Thoracic aorta (tissue), 2 donors: ENCODE results near the gene RNF181. TPM values are rescaled to one million over a fixed set of nuclear protein-coding genes. Genes with fewer than 3 reads are reported as not detected.

Source experiments
- ATAC-seq: fragments of 150-250 bp; one replicate; pipeline ENCODE4 v1.8.0; 2017; ENCODE audit warnings: low read depth; ENCODE audit not compliant: insufficient number of reproducible peaks, low FRiP score
- DNase-seq: peaks from one replicate; pipeline ENCODE4 v3.0.0-alpha.2; 2020; ENCODE audit warnings: low spot score
- H3K27ac ChIP-seq, 2 donors: fragments of 200-600 bp; sonication (generic); 1 replicate in 1 of 2; 2 replicates in 1 of 2; pipeline ENCODE4 v1.5.1; 2016; ENCODE audit warnings: mild to moderate bottlenecking in 2 of 2, moderate library complexity in 2 of 2
- H3K27me3 ChIP-seq: fragments of 200-600 bp; sonication (generic); replicated peaks from 2 replicates; pipeline ENCODE4 v1.6.0; 2016; ENCODE audit warnings: mild to moderate bottlenecking; ENCODE audit not compliant: insufficient read depth
- H3K36me3 ChIP-seq: fragments of 200-600 bp; sonication (generic); one replicate; pipeline ENCODE4 v1.5.1; 2016
- H3K4me1 ChIP-seq, 2 donors: fragments of 200-600 bp; sonication (generic); 1 replicate in 1 of 2; 2 replicates in 1 of 2; pipeline versions ENCODE4 v1.5.1 to v1.6.0; 2016; ENCODE audit warnings: low read depth in 2 of 2, mild to moderate bottlenecking in 1 of 2; ENCODE audit not compliant: control insufficient read depth in 1 of 2
- H3K4me3 ChIP-seq: fragments of 200-600 bp; sonication (generic); 2 replicates; pipeline ENCODE4 v1.5.1; 2016; ENCODE audit warnings: mild to moderate bottlenecking
- H3K9me3 ChIP-seq: fragments of 200-600 bp; sonication (generic); 2 replicates; pipeline ENCODE4 v1.5.1; 2016
- CTCF ChIP-seq: fragments of 200-600 bp; sonication (generic); IDR thresholded peaks from one replicate; pipeline ENCODE4 v1.5.1; 2019; ENCODE audit warnings: antibody characterized with exemption
- total RNA-seq, 2 donors: library from RNA; depleted of rRNA; stranded (reverse); fragments of >200 nt; gene quantifications; one replicate each; pipeline versions ENCODE4 v1.1.0 to v1.2.3, GENCODE V29; 2016

RNF181 gene
- total RNA-seq, 2 donors from 2014 or later: 107 to 124 TPM

- ATAC-seq: no peak
- TF ChIP-seq CTCF: no peak
Observed at GRCh38 chr2:85635636-85636035, 40.1 kb downstream of the RNF181 start.

GRCh38 chr2:85642725-85643124 is 47.2 kb downstream of the RNF181 start:
- ATAC-seq: no peak
- Histone ChIP-seq H3K4me3 (no peak overlapping the region), H3K9me3 (no peaks in the 10 kb centered on the region), H3K27me3 (no peaks in the 10 kb centered on the region), H3K27ac (no peak overlapping the region), H3K36me3 (peaks cover 79% of the 10 kb centered on the region), H3K4me1 (no peaks in the 10 kb centered on the region)
- no peak for TF ChIP-seq CTCF
- DNase-seq: no peak

More at GRCh38 chr2:85635636-85636035, 40.1 kb downstream of the RNF181 start:
- Histone ChIP-seq H3K9me3 (no peaks in the 10 kb centered on the region), H3K27ac (no peak overlapping the region), H3K36me3 (peaks cover 41% of the 10 kb centered on the region), H3K4me1 (no peaks in the 10 kb centered on the region), H3K4me3 (no peak overlapping the region), H3K27me3 (no peaks in the 10 kb centered on the region)
- DNase-seq: no peak

- Histone ChIP-seq H3K4me1 (peaks cover 0 to 5% of the 10 kb centered on the region in 2 donors), H3K9me3 (no peaks in the 10 kb centered on the region), H3K27ac (no peak overlapping the region), H3K36me3 (peaks cover 80% of the 10 kb centered on the region), H3K27me3 (no peaks in the 10 kb centered on the region), H3K4me3 (no peak overlapping the region)
- ATAC-seq: no peak
- no peak for TF ChIP-seq CTCF
- DNase-seq: no peak
Observed at GRCh38 chr2:85644909-85645308, 49.4 kb downstream of the RNF181 start.

GRCh38 chr2:85646166-85646565 is 50.6 kb downstream of the RNF181 start:
- ATAC-seq: no peak
- DNase-seq: no peak
- Histone ChIP-seq H3K36me3 (peaks cover 81% of the 10 kb centered on the region), H3K27me3 (no peaks in the 10 kb centered on the region), H3K4me1 (peaks cover 0 to 5% of the 10 kb centered on the region in 2 donors), H3K9me3 (no peaks in the 10 kb centered on the region), H3K27ac (no peak overlapping the region), H3K4me3 (no peak overlapping the region)
- no peak for TF ChIP-seq CTCF

Other genes with a start within 250 kb of the RNF181 start
- 10 to 100 TPM; 37.4 to 44.3 TPM for gene RETSAT, start 241.2 kb upstream of the RNF181 start, total RNA-seq
- 10 to 100 TPM; 21.4 to 38.7 TPM for gene ELMOD3, start 241.0 kb upstream of the RNF181 start, total RNA-seq
- gene CAPG, start 185.4 kb upstream of the RNF181 start, total RNA-seq: 10 to 100 TPM; 47.1 to 56.9 TPM
- gene SH2D6, start 177.0 kb upstream of the RNF181 start, total RNA-seq: not detected
- 100 to 1,000 TPM; 230 to 475 TPM for gene MAT2A, start 56.6 kb upstream of the RNF181 start, total RNA-seq
- gene GGCX, start 34.3 kb upstream of the RNF181 start, total RNA-seq: 10 to 100 TPM; 28.4 to 38.4 TPM
- 10 to 100 TPM; 30.9 to 34.9 TPM for gene VAMP8, start 18.2 kb upstream of the RNF181 start, total RNA-seq
- 10 to 100 TPM; 27.1 to 42.8 TPM for gene VAMP5, start 11.3 kb upstream of the RNF181 start, total RNA-seq
- gene TMEM150A, start 7.0 kb downstream of the RNF181 start, total RNA-seq: 10 to 100 TPM; 25.7 to 26.3 TPM
- gene C2orf68, start 16.3 kb downstream of the RNF181 start, total RNA-seq: 10 to 100 TPM; 13.0 to 21.9 TPM
- gene USP39, start 20.4 kb downstream of the RNF181 start, total RNA-seq: 100 to 1,000 TPM in 1 of 2 donors, 10 to 100 TPM in 1; 39.5 to 109 TPM
- not detected for gene SFTPB, start 72.5 kb downstream of the RNF181 start, total RNA-seq
- gene GNLY, start 98.6 kb downstream of the RNF181 start, total RNA-seq: 1 to 10 TPM; 1.5 to 8.5 TPM
- 100 to 1,000 TPM in 1 of 2 donors, 10 to 100 TPM in 1; 78.4 to 207 TPM for gene ATOH8, start 158.2 kb downstream of the RNF181 start, total RNA-seq